ENCODE results near the gene ATP5ME.

ATP5ME gene

GRCh38 chr4:666822-667544 lies 7.1 kb downstream of the ATP5ME start:
- DNase-seq (ENCODE audit: low read depth) = no peak

GRCh38 chr4:666436-666810 lies 7.7 kb downstream of the ATP5ME start:
- DNase-seq (ENCODE audit: low read depth) = no peak

GRCh38 chr4:665751-666435 lies 8.2 kb downstream of the ATP5ME start:
- DNase-seq (ENCODE audit: low read depth) = no peak

GRCh38 chr4:665381-665750 lies 8.7 kb downstream of the ATP5ME start:
- no peak for DNase-seq (ENCODE audit: low read depth)

- DNase-seq (ENCODE audit: low read depth) = no peak
Measured at GRCh38 chr4:664713-665231, 9.3 kb downstream of the ATP5ME start.

- no peak for DNase-seq (ENCODE audit: low read depth)
Measured at GRCh38 chr4:663438-664428, 10.3 kb downstream of the ATP5ME start.

- DNase-seq (ENCODE audit: low read depth) = no peak
Measured at GRCh38 chr4:663046-663437, 11.0 kb downstream of the ATP5ME start.

- no peak for DNase-seq (ENCODE audit: low read depth)
Measured at GRCh38 chr4:661881-662761, 12.0 kb downstream of the ATP5ME start.

- no peak for DNase-seq (ENCODE audit: low read depth)
Measured at GRCh38 chr4:661231-661630, 12.8 kb downstream of the ATP5ME start.

GRCh38 chr4:660401-660800 lies 13.7 kb downstream of the ATP5ME start:
- no peak for DNase-seq (ENCODE audit: low read depth)

GRCh38 chr4:659851-660250 lies 14.2 kb downstream of the ATP5ME start:
- no peak for DNase-seq (ENCODE audit: low read depth)

- DNase-seq (ENCODE audit: low read depth) = no peak
Measured at GRCh38 chr4:658681-659667, 15.1 kb downstream of the ATP5ME start.

GRCh38 chr4:657834-658667 lies 16.0 kb downstream of the ATP5ME start:
- DNase-seq (ENCODE audit: low read depth) = no peak

- DNase-seq (ENCODE audit: low read depth) = no peak
Measured at GRCh38 chr4:657338-657833, 16.7 kb downstream of the ATP5ME start.

- DNase-seq (ENCODE audit: low read depth) = no peak
Measured at GRCh38 chr4:656436-657337, 17.4 kb downstream of the ATP5ME start.

GRCh38 chr4:655464-656151 lies 18.5 kb downstream of the ATP5ME start:
- DNase-seq (ENCODE audit: low read depth) = no peak

GRCh38 chr4:654871-655463 lies 19.1 kb downstream of the ATP5ME start:
- DNase-seq (ENCODE audit: low read depth) = no peak
